Sigmoid colon (tissue), 7 donors: ENCODE results near the gene ALG11. TPM values are rescaled to one million over a fixed set of nuclear protein-coding genes. Genes with fewer than 3 reads are reported as not detected.

Source experiments
- DNase-seq: peaks from one replicate; pipeline ENCODE4 v3.0.0-alpha.2; 2019
- H3K27ac ChIP-seq, 4 donors: fragments of 200-600 bp; sonication (generic); one replicate each; pipeline ENCODE4 v1.5.1; 2016 to 2019; ENCODE audit warnings: mild to moderate bottlenecking in 1 of 4
- H3K27me3 ChIP-seq, 3 donors: fragments of 200-600 bp; sonication (generic); one replicate each; pipeline ENCODE4 v1.5.1; 2019; ENCODE audit warnings: mild to moderate bottlenecking in 1 of 3
- H3K36me3 ChIP-seq, 4 donors: fragments of 200-600 bp; sonication (generic); one replicate each; pipeline ENCODE4 v1.5.1; 2016 to 2019
- H3K4me1 ChIP-seq, 4 donors: fragments of 200-600 bp; sonication (generic); one replicate each; pipeline ENCODE4 v1.5.1; 2017 to 2019
- H3K4me3 ChIP-seq, 4 donors: fragments of 200-600 bp; sonication (generic); one replicate each; pipeline ENCODE4 v1.5.1; 2017 to 2019; ENCODE audit warnings: mild to moderate bottlenecking in 2 of 4, moderate library complexity in 1 of 4
- H3K9me3 ChIP-seq, 4 donors: fragments of 200-600 bp in 3 of 4; sonication (generic) in 3 of 4; one replicate each; pipeline versions ENCODE4 v1.5.1 to v1.6.1; 2013 to 2019
- EP300 ChIP-seq, 4 donors: sonication (generic); formaldehyde crosslinking; IDR thresholded peaks; one replicate each; pipeline ENCODE4 v1.6.1; 2017; ENCODE audit warnings: antibody characterized with exemption in 4 of 4
- POLR2A ChIP-seq, 2 donors: fragments of 450-650 bp; IDR thresholded peaks; one replicate each; pipeline ENCODE4 v1.6.1; 2016; ENCODE audit warnings: antibody characterized with exemption in 2 of 2, mild to moderate bottlenecking in 2 of 2, moderate library complexity in 2 of 2
- POLR2AphosphoS5 ChIP-seq, 4 donors: sonication (generic); formaldehyde crosslinking; IDR thresholded peaks; one replicate each; pipeline ENCODE4 v1.6.1; 2017; ENCODE audit warnings: antibody characterized with exemption in 4 of 4
- WGBS, 2 donors: extraction: QIAGEN DNeasy Blood & Tissue Kit; methylation state at CpG; one replicate each; pipeline ENCODE4 v1.1.7; 2013; 5-methylcytosine and 5-hydroxymethylcytosine counted together
- intact Hi-C: fragments of 100-400 bp; cut with DNase I; formaldehyde crosslinking; loops from one replicate; pipeline ENCODE4 v1.15.1; 2023
- polyA plus RNA-seq, 3 donors: library from polyadenylated mRNA; stranded (reverse); fragments of 200-250 nt; gene quantifications; one replicate each; pipeline ENCODE4 v1.2.3, GENCODE V29; 2013
- total RNA-seq, 4 donors: library from RNA; depleted of rRNA; stranded (reverse); fragments of >200 nt; gene quantifications; one replicate each; pipeline ENCODE4 v1.1.0, GENCODE V29; 2016
- TF ChIP-seq, protein P1 (sequence below), 4 experiments: fragments of 450-650 bp in 3 of 4; fragments of 200-600 bp in 1 of 4; IDR thresholded peaks; one replicate each; pipeline ENCODE4 v1.5.1; 2016 to 2019; ENCODE audit warnings: antibody characterized with exemption in 4 of 4, mild to moderate bottlenecking in 3 of 4, moderate library complexity in 2 of 4
- donor health status: healthy with polysubstance abuse.
- donor health status: Bipolar disorder and iron deficiency.
- donor health status: healthy.

ALG11 gene
- total and polyA plus RNA-seq, 7 donors = 1.2 to 20.6 (median 11.6) TPM

DNA sequence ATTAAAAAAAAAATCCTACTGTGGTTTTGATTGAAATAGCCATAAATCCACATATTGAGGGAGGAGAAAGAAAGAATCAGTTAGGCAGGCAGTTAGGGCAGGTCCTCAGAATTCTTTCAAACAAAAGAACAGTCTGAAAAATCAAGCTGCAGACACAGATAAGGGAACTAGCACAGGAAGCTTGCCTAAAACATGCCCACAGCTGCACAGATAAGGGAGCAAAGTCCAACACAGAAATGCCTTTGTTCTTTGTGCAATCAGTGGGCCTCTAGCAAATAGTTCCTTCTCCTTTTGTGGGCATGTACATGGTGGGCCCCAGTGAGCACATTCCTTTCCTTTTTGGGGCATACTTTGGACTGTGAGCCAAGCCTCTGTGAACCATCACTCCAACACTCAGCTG is 55.0 kb downstream of the ALG11 start:
- peaks cover 0 to 21% (median 16%) of the 10 kb centered on the region in 4 donors for H3K9me3 ChIP-seq

DNA sequence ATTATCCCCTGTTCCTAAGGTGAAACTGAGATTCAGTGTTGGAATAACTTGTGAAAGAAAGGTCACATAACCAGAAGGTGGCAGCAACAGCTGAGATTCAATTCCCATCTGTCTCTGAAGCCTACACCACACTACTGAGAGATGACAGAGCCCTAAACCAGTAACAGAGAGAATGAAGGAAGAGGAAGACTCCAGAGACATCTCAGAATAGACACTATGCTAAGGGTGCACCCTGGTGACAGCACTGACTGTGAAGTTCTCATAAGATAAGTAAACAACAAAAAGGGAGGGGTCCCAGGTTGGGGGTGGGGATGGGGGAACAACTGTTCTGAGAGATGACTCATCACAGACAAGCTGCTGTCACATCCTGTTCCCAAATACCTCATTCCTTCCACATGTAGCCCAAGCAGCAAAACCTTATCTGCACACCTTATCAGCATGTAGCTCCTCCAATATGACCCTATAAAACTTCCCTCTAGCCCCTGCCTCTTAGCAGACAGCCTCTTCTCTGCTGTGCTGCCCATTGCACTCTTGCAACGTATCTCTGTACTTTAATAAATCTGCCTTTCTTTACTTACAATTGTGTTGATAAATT is 58.8 kb downstream of the ALG11 start:
- no peak for DNase-seq
- WGBS, 2 donors = 86 to 89% methylated on average over 1 of the region's 1 CpG
- Histone ChIP-seq H3K36me3 (no peaks in the 10 kb centered on the region), H3K27me3 (no peaks in the 10 kb centered on the region), H3K9me3 (peaks cover 0 to 19% (median 16%) of the 10 kb centered on the region in 4 donors), H3K4me1 (no peaks in the 10 kb centered on the region), H3K27ac (no peak overlapping the region), H3K4me3 (no peak overlapping the region)
- intact Hi-C loops = no loop called here
- TF ChIP-seq POLR2A (IDR thresholded peaks at IDR 0.05) (no peak), EP300 (IDR thresholded peaks at IDR 0.05) (no peak)

More for the DNA sequence above, 55.0 kb downstream of the ALG11 start:
- no peak overlapping the region for H3K4me3 ChIP-seq
- no peaks in the 10 kb centered on the region for H3K27me3 ChIP-seq
- TF ChIP-seq EP300 (IDR thresholded peaks at IDR 0.05) (no peak), POLR2AphosphoS5 (IDR thresholded peaks at IDR 0.05) (no peak), POLR2A (IDR thresholded peaks at IDR 0.05) (no peak)
- TF ChIP-seq, protein P1, sequence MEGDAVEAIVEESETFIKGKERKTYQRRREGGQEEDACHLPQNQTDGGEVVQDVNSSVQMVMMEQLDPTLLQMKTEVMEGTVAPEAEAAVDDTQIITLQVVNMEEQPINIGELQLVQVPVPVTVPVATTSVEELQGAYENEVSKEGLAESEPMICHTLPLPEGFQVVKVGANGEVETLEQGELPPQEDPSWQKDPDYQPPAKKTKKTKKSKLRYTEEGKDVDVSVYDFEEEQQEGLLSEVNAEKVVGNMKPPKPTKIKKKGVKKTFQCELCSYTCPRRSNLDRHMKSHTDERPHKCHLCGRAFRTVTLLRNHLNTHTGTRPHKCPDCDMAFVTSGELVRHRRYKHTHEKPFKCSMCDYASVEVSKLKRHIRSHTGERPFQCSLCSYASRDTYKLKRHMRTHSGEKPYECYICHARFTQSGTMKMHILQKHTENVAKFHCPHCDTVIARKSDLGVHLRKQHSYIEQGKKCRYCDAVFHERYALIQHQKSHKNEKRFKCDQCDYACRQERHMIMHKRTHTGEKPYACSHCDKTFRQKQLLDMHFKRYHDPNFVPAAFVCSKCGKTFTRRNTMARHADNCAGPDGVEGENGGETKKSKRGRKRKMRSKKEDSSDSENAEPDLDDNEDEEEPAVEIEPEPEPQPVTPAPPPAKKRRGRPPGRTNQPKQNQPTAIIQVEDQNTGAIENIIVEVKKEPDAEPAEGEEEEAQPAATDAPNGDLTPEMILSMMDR (IDR thresholded peaks at IDR 0.05) = no peak
- H3K4me1 ChIP-seq = no peaks in the 10 kb centered on the region
- no peak for DNase-seq
- H3K36me3 ChIP-seq = no peaks in the 10 kb centered on the region
- intact Hi-C loops = no loop called here
- no peak overlapping the region for H3K27ac ChIP-seq

Other genes with a start within 250 kb of the ALG11 start
- gene DHRS12, start 208.2 kb upstream of the ALG11 start, total RNA-seq = 10 to 100 TPM; 11.4 to 26.9 (median 14.9) TPM
- gene DHRS12, start 208.2 kb upstream of the ALG11 start, polyA plus RNA-seq = 10 to 100 TPM in 2 of 3 donors, 1 to 10 TPM in 1; 7.4 to 23.4 (median 16.2) TPM
- gene TMEM272, start 167.2 kb upstream of the ALG11 start, total RNA-seq = under 1 TPM in 1 of 4 donors, not detected in 3; under 0.01 TPM
- gene TMEM272, start 167.2 kb upstream of the ALG11 start, polyA plus RNA-seq = under 1 TPM in 1 of 3 donors, not detected in 2; 0.28 TPM
- not detected for gene CCDC70, start 150.4 kb upstream of the ALG11 start, total RNA-seq
- not detected for gene CCDC70, start 150.4 kb upstream of the ALG11 start, polyA plus RNA-seq
- gene ATP7B, start 948 bp upstream of the ALG11 start, total RNA-seq = 1 to 10 TPM; 4.5 to 8.1 (median 5.5) TPM
- gene ATP7B, start 948 bp upstream of the ALG11 start, polyA plus RNA-seq = 1 to 10 TPM in 2 of 3 donors, under 1 TPM in 1; 0.60 to 5.1 (median 1.2) TPM
- gene UTP14C, start 12.3 kb downstream of the ALG11 start, total RNA-seq = 10 to 100 TPM; 15.0 to 18.2 (median 15.8) TPM
- gene UTP14C, start 12.3 kb downstream of the ALG11 start, polyA plus RNA-seq = 1 to 10 TPM; 1.8 to 9.7 (median 2.4) TPM
- gene NEK5, start 116.7 kb downstream of the ALG11 start, total RNA-seq = under 1 TPM in 3 of 4 donors, not detected in 1; 0.27 to 0.83 (median 0.33) TPM
- under 1 TPM in 2 of 3 donors, not detected in 1; 0.17 to 0.60 TPM for gene NEK5, start 116.7 kb downstream of the ALG11 start, polyA plus RNA-seq
- 10 to 100 TPM in 3 of 4 donors, 1 to 10 TPM in 1; 8.7 to 22.2 (median 14.1) TPM for gene NEK3, start 147.2 kb downstream of the ALG11 start, total RNA-seq
- 10 to 100 TPM; 21.0 to 26.5 (median 25.7) TPM for gene NEK3, start 147.2 kb downstream of the ALG11 start, polyA plus RNA-seq